Fibroblast of lung (primary cell): ENCODE data around the gene ETHE1. TPM values are rescaled to one million over a fixed set of nuclear protein-coding genes. Genes with fewer than 3 reads are reported as not detected.

Experiments used
- DNase-seq, 2 donors: peaks; one replicate each; pipeline versions ENCODE4 v3.0.0 to v3.0.0-alpha.2; 2010; ENCODE audit warnings: low read depth in 2 of 2
- H2AFZ ChIP-seq: 2 replicates; pipeline ENCODE4 v1.5.1; 2012; ENCODE audit warnings: low read length, control low read depth, inconsistent platforms
- H3K27ac ChIP-seq: 2 replicates; pipeline ENCODE4 v1.5.1; 2011; ENCODE audit warnings: low read length, control low read depth; ENCODE audit not compliant: insufficient read depth
- H3K27me3 ChIP-seq: 2 replicates; pipeline ENCODE4 v1.5.1; 2011; ENCODE audit warnings: mild to moderate bottlenecking, low read length; ENCODE audit not compliant: control insufficient read depth, insufficient read depth
- H3K36me3 ChIP-seq: 2 replicates; pipeline ENCODE4 v1.5.1; 2011; ENCODE audit warnings: low read length; ENCODE audit not compliant: control insufficient read depth, insufficient read depth
- H3K4me1 ChIP-seq: 2 replicates; pipeline ENCODE4 v1.5.1; 2011; ENCODE audit warnings: low read length; ENCODE audit not compliant: control insufficient read depth, insufficient read depth; ENCODE audit errors: extremely low read depth
- H3K4me2 ChIP-seq: 2 replicates; pipeline ENCODE4 v1.5.1; 2011; ENCODE audit warnings: low read length, control low read depth; ENCODE audit not compliant: insufficient read depth; ENCODE audit errors: extremely low read depth
- H3K4me3 ChIP-seq, 4 experiments: fragments of 200-600 bp in 1 of 4; sonication (generic) in 1 of 4; replicated peaks in 1 of 4; 2 replicates each; pipeline ENCODE4 v1.5.1; 2011 to 2016; ENCODE audit warnings: low read length in 4 of 4, low read depth in 3 of 4, mild to moderate bottlenecking in 3 of 4, control low read depth in 2 of 4, inconsistent platforms in 1 of 4, mixed read lengths in 1 of 4; ENCODE audit not compliant: insufficient read depth in 1 of 4; ENCODE audit errors: control extremely low read depth in 1 of 4
- H3K79me2 ChIP-seq: 2 replicates; pipeline ENCODE4 v1.5.1; 2012; ENCODE audit warnings: mild to moderate bottlenecking, low read length, inconsistent platforms; ENCODE audit not compliant: control insufficient read depth, insufficient read depth
- H3K9ac ChIP-seq: 2 replicates; pipeline ENCODE4 v1.5.1; 2011; ENCODE audit warnings: mild to moderate bottlenecking, low read length, control low read depth; ENCODE audit not compliant: insufficient read depth
- H3K9me3 ChIP-seq: 2 replicates; pipeline ENCODE4 v1.5.1; 2012; ENCODE audit warnings: low read depth, low read length; ENCODE audit not compliant: control insufficient read depth, insufficient read depth
- H4K20me1 ChIP-seq: 2 replicates; pipeline ENCODE4 v1.5.1; 2011; ENCODE audit warnings: low read length; ENCODE audit not compliant: control insufficient read depth, insufficient read depth; ENCODE audit errors: extremely low read depth
- EZH2 ChIP-seq: IDR thresholded peaks from 2 replicates; pipeline ENCODE4 v1.5.1; 2012; ENCODE audit warnings: low read length, control low read depth, mild to moderate bottlenecking; ENCODE audit errors: missing control alignments
- polyA plus RNA-seq, 2 donors: library from polyadenylated mRNA; depleted of rRNA in 1 of 2; stranded (reverse) in 1 of 2; unstranded in 1 of 2; fragments of >200 nt; gene quantifications; 2 replicates each; pipeline ENCODE4 v1.2.1, GENCODE V29; 2011 to 2012; ENCODE audit warnings: missing spikeins in 1 of 2
- total RNA-seq: library from RNA; depleted of rRNA; stranded (reverse); fragments of >200 nt; gene quantifications from 2 replicates; pipeline ENCODE4 v1.2.1, GENCODE V29; 2014
- TF ChIP-seq, protein P1 (sequence below), 2 donors: IDR thresholded peaks in 1 of 2; conservative IDR thresholded peaks in 1 of 2; 1 replicate in 1 of 2; 2 replicates in 1 of 2; pipeline ENCODE4 v1.5.1; 2011 to 2012; ENCODE audit warnings: low read length in 2 of 2, control low read depth in 1 of 2, inconsistent platforms in 1 of 2, low read depth in 1 of 2, mild to moderate bottlenecking in 1 of 2

The ETHE1 gene
- total and polyA plus RNA-seq, 2 donors (not counting 1 experiment from before 2014, with no cell fraction given), result 65.2 to 112 TPM

DNA sequence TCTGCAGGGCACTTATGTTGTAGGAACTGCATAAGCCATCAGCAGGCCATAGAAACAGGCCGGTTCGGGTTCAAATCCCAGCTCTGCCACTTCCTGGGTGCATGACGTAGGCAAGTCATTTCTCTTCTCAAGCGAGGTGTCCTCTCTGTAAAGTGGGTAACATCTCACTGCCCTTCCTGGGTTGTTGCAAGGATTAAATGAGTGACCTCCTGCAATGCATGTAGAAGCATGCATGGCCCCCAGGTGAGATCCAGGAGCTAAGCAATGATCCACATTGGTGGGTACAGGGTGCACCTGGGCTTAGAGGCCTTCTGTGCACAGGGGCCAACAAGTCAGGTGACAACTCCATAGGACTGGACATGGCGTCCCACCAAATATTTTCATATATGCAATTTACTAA lies 36.2 kb downstream of the ETHE1 start:
- Histone ChIP-seq H3K9ac (no peak overlapping the region), H3K4me2 (no peak overlapping the region), H3K4me3 (no peak overlapping the region), H3K9me3 (no peaks in the 10 kb centered on the region), H3K27ac (no peak overlapping the region), H4K20me1 (no peaks in the 10 kb centered on the region), H3K36me3 (peaks cover 4% of the 10 kb centered on the region), H2AFZ (no peak overlapping the region), H3K27me3 (no peaks in the 10 kb centered on the region), H3K79me2 (no peaks in the 10 kb centered on the region), H3K4me1 (no peaks in the 10 kb centered on the region)
- TF ChIP-seq, protein P1, sequence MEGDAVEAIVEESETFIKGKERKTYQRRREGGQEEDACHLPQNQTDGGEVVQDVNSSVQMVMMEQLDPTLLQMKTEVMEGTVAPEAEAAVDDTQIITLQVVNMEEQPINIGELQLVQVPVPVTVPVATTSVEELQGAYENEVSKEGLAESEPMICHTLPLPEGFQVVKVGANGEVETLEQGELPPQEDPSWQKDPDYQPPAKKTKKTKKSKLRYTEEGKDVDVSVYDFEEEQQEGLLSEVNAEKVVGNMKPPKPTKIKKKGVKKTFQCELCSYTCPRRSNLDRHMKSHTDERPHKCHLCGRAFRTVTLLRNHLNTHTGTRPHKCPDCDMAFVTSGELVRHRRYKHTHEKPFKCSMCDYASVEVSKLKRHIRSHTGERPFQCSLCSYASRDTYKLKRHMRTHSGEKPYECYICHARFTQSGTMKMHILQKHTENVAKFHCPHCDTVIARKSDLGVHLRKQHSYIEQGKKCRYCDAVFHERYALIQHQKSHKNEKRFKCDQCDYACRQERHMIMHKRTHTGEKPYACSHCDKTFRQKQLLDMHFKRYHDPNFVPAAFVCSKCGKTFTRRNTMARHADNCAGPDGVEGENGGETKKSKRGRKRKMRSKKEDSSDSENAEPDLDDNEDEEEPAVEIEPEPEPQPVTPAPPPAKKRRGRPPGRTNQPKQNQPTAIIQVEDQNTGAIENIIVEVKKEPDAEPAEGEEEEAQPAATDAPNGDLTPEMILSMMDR (conservative IDR thresholded peaks at IDR 0.05 in 1 of 2, IDR thresholded peaks at IDR 0.05 in 1 of 2; ENCODE audit: low read depth in 1 of 2, low read length in 2 of 2), result no peak
- TF ChIP-seq EZH2, result no peak
- no peak for DNase-seq

DNA sequence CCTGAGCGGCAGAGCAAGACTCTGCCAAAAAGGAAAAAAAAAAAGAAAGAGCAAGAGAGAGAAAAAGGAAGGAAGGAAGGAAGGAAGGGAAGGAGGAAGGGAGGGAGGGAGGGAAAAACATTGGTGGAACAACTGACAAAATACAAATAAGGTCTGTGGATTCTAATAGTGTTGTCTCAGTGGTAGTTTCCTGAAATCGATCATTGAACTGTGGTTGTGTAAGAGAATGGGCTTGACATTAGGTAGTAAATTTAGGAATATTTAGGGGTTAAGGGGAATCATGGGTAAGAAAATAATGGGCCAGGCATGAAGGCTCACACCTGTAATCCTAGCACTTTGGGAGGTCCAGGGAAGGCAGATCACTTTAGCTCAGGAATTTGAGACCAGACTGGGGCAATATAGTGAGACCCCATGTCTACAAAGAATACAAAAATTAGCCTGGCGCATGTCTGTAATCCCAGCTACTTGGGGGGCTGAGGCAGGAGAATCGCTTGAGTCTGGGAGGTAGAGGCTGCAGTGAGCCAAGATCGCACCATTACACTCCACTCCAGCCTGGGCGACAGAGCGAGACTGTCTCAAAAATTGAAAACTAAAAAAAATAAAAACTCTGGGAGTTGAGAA lies 36.9 kb downstream of the ETHE1 start:
- Histone ChIP-seq H3K4me2 (no peak overlapping the region), H3K79me2 (no peaks in the 10 kb centered on the region), H3K4me1 (no peaks in the 10 kb centered on the region), H3K27ac (no peak overlapping the region), H4K20me1 (no peaks in the 10 kb centered on the region), H3K9me3 (no peaks in the 10 kb centered on the region), H2AFZ (no peak overlapping the region), H3K9ac (no peak overlapping the region), H3K27me3 (no peaks in the 10 kb centered on the region), H3K4me3 (no peak overlapping the region), H3K36me3 (peaks cover under 1% of the 10 kb centered on the region)
- no peak for DNase-seq
- TF ChIP-seq, protein P1 (conservative IDR thresholded peaks at IDR 0.05 in 1 of 2, IDR thresholded peaks at IDR 0.05 in 1 of 2; ENCODE audit: low read depth in 1 of 2, low read length in 2 of 2), result no peak
- TF ChIP-seq EZH2, result no peak

GRCh38 chr19:43489310-43489709 lies 37.7 kb downstream of the ETHE1 start:
- no peaks in the 10 kb centered on the region for H4K20me1 ChIP-seq
- H3K79me2 ChIP-seq, result no peaks in the 10 kb centered on the region
- H3K4me3 ChIP-seq, result no peak overlapping the region
- no peak overlapping the region for H2AFZ ChIP-seq
- TF ChIP-seq EZH2, result no peak
- TF ChIP-seq, protein P1 (conservative IDR thresholded peaks at IDR 0.05 in 1 of 2, IDR thresholded peaks at IDR 0.05 in 1 of 2; ENCODE audit: low read depth in 1 of 2, low read length in 2 of 2), result no peak
- H3K27ac ChIP-seq, result no peak overlapping the region
- H3K36me3 ChIP-seq, result no peaks in the 10 kb centered on the region
- H3K4me1 ChIP-seq, result no peaks in the 10 kb centered on the region
- H3K9ac ChIP-seq, result no peak overlapping the region
- no peaks in the 10 kb centered on the region for H3K27me3 ChIP-seq
- no peak for DNase-seq
- H3K4me2 ChIP-seq, result no peak overlapping the region
- H3K9me3 ChIP-seq, result no peaks in the 10 kb centered on the region
